CD14-positive monocyte (primary cell): ENCODE measurements around the gene SEMA6B. TPM values are rescaled to one million over a fixed set of nuclear protein-coding genes. Genes with fewer than 3 reads are reported as not detected.

Experiments
- DNase-seq, 3 donors: peaks; one replicate each; pipeline ENCODE4 v3.0.0-alpha.2; 2011 to 2022
- H2AFZ ChIP-seq: 2 replicates; pipeline ENCODE4 v1.6.0; 2012; ENCODE audit warnings: mild to moderate bottlenecking, low read depth, low read length, inconsistent platforms; ENCODE audit not compliant: insufficient read depth, poor library complexity, severe bottlenecking
- H3K27ac ChIP-seq, 2 donors: 1 replicate in 1 of 2; 2 replicates in 1 of 2; pipeline ENCODE4 v1.5.1; 2012 to 2013; ENCODE audit warnings: low read length in 2 of 2, control low read depth in 1 of 2, inconsistent platforms in 1 of 2, low read depth in 1 of 2, mild to moderate bottlenecking in 1 of 2
- H3K27me3 ChIP-seq, 2 donors: one replicate each; pipeline versions ENCODE4 v1.6.0 to v1.6.1; 2011 to 2013; ENCODE audit warnings: low read length in 2 of 2; ENCODE audit not compliant: control insufficient read depth in 2 of 2, insufficient read depth in 2 of 2
- H3K36me3 ChIP-seq, 2 donors: replicated peaks in 1 of 2; 1 replicate in 1 of 2; 2 replicates in 1 of 2; pipeline versions ENCODE4 v1.5.1 to v1.6.1; 2012 to 2013; ENCODE audit warnings: low read length in 2 of 2, control low read depth in 1 of 2, inconsistent platforms in 1 of 2, mild to moderate bottlenecking in 1 of 2; ENCODE audit not compliant: insufficient read depth in 2 of 2, control insufficient read depth in 1 of 2
- H3K4me1 ChIP-seq, 2 donors: 1 replicate in 1 of 2; 2 replicates in 1 of 2; pipeline versions ENCODE4 v1.5.1 to v1.6.1; 2012 to 2013; ENCODE audit warnings: low read length in 2 of 2, control low read depth in 1 of 2, inconsistent platforms in 1 of 2, mild to moderate bottlenecking in 1 of 2, moderate library complexity in 1 of 2; ENCODE audit not compliant: insufficient read depth in 2 of 2, control insufficient read depth in 1 of 2
- H3K4me2 ChIP-seq: replicated peaks from 2 replicates; pipeline ENCODE3; 2012; ENCODE audit warnings: low read length, moderate library complexity, mild to moderate bottlenecking; ENCODE audit not compliant: poor library complexity, severe bottlenecking; ENCODE audit errors: extremely low read depth
- H3K4me3 ChIP-seq, 3 experiments: fragments of 200-600 bp in 1 of 3; sonication (generic) in 1 of 3; replicated peaks in 1 of 3; 1 replicate in 2 of 3; 2 replicates in 1 of 3; pipeline ENCODE4 v1.5.1; 2011 to 2013; ENCODE audit warnings: low read length in 3 of 3, mild to moderate bottlenecking in 3 of 3, control low read depth in 2 of 3, low read depth in 2 of 3, inconsistent platforms in 1 of 3, moderate library complexity in 1 of 3
- H3K79me2 ChIP-seq: 2 replicates; pipeline ENCODE4 v1.6.0; 2012; ENCODE audit warnings: mild to moderate bottlenecking, control low read depth, inconsistent platforms, low read length, moderate library complexity; ENCODE audit not compliant: insufficient read depth
- H3K9ac ChIP-seq: 2 replicates; pipeline ENCODE4 v1.6.0; 2017; ENCODE audit warnings: low read length, mild to moderate bottlenecking; ENCODE audit not compliant: insufficient read depth, poor library complexity, severe bottlenecking
- H3K9me3 ChIP-seq, 2 donors: replicated peaks in 1 of 2; 1 replicate in 1 of 2; 2 replicates in 1 of 2; pipeline versions ENCODE4 v1.5.1 to v1.6.1; 2012 to 2013; ENCODE audit warnings: low read length in 2 of 2, control low read depth in 1 of 2; ENCODE audit not compliant: control insufficient read depth in 1 of 2, insufficient read depth in 1 of 2
- H4K20me1 ChIP-seq: 2 replicates; pipeline ENCODE4 v1.6.0; 2012; ENCODE audit warnings: mild to moderate bottlenecking, low read length, control low read depth, moderate library complexity; ENCODE audit not compliant: insufficient read depth
- H3K27ac Mint-ChIP-seq, 7 donors: one replicate each; pipeline ENCODE4 v1.8.0; 2020; ENCODE audit warnings: mild to moderate bottlenecking in 7 of 7, mixed read lengths in 7 of 7, moderate library complexity in 6 of 7, inconsistent platforms in 2 of 7
- H3K27me3 Mint-ChIP-seq, 3 donors: one replicate each; pipeline ENCODE4 v1.8.0; 2021 to 2022; ENCODE audit warnings: low read depth in 3 of 3, mild to moderate bottlenecking in 3 of 3, mixed read lengths in 3 of 3, moderate library complexity in 3 of 3, inconsistent platforms in 1 of 3
- H3K36me3 Mint-ChIP-seq, 2 donors: one replicate each; pipeline ENCODE4 v1.8.0; 2020; ENCODE audit warnings: mixed read lengths in 2 of 2, inconsistent platforms in 1 of 2, mild to moderate bottlenecking in 1 of 2
- H3K4me1 Mint-ChIP-seq: one replicate; pipeline ENCODE4 v1.8.0; 2020; ENCODE audit warnings: mild to moderate bottlenecking, mixed read lengths
- H3K4me3 Mint-ChIP-seq, 2 donors: one replicate each; pipeline ENCODE4 v1.8.0; 2020; ENCODE audit warnings: mild to moderate bottlenecking in 2 of 2, mixed read lengths in 2 of 2, moderate library complexity in 1 of 2
- H3K9me3 Mint-ChIP-seq, 7 donors: one replicate each; pipeline ENCODE4 v1.8.0; 2020 to 2022; ENCODE audit warnings: mixed read lengths in 7 of 7, mild to moderate bottlenecking in 6 of 7, moderate library complexity in 6 of 7, inconsistent platforms in 2 of 7
- CTCF ChIP-seq: fragments of 200-600 bp; IDR thresholded peaks from one replicate; pipeline ENCODE4 v1.8.0; 2022; ENCODE audit warnings: antibody characterized with exemption, mild to moderate bottlenecking
- WGBS: methylation state at CpG from one replicate; pipeline ENCODE4 v1.1.5; 2013; ENCODE audit warnings: missing lambda C conversion rate; ENCODE audit not compliant: insufficient coverage; 5-methylcytosine and 5-hydroxymethylcytosine counted together
- intact Hi-C, 2 donors: fragments of 100-400 bp; cut with micrococcal nuclease; formaldehyde crosslinking; loops; one replicate each; pipeline versions ENCODE4 v1.15.0 to v1.15.1; 2023
- polyA plus RNA-seq, 3 donors: library from polyadenylated mRNA; depleted of rRNA in 1 of 3; unstranded in 2 of 3; stranded (reverse) in 1 of 3; fragments of 300-500 nt in 2 of 3; fragments of >200 nt in 1 of 3; fragmentation: Illumina TruSeq in 2 of 3; gene quantifications; 1 replicate in 2 of 3; 2 replicates in 1 of 3; pipeline ENCODE4 v1.2.3, GENCODE V29; 2012 to 2021

Gene SEMA6B
- polyA plus RNA-seq, 3 donors = 0.12 to 1.6 (median 0.87) TPM

GRCh38 chr19:4515732-4516131 lies 43.8 kb downstream of the SEMA6B start:
- Mint-ChIP-seq H3K4me3 (no peak overlapping the region), H3K27me3 (peaks cover 0 to 10% (median 7%) of the 10 kb centered on the region in 3 donors), H3K36me3 (no peaks in the 10 kb centered on the region), H3K27ac (peak overlapping the region in 1 of 7 donors; percentile 20), H3K9me3 (peaks cover 0 to 2% (median 0%) of the 10 kb centered on the region in 7 donors), H3K4me1 (no peaks in the 10 kb centered on the region)
- no peaks in the 10 kb centered on the region for H4K20me1 ChIP-seq
- H3K79me2 ChIP-seq = no peaks in the 10 kb centered on the region
- no peak overlapping the region for H3K9ac ChIP-seq
- no peaks in the 10 kb centered on the region for H3K27me3 ChIP-seq
- H3K4me1 ChIP-seq = no peaks in the 10 kb centered on the region
- H3K4me2 ChIP-seq = no peak overlapping the region
- no peak overlapping the region for H3K27ac ChIP-seq
- intact Hi-C loops = no loop called here
- 100% methylated on average over 3 of the region's 5 CpGs for WGBS
- H3K36me3 ChIP-seq = no peaks in the 10 kb centered on the region
- no peak overlapping the region for H2AFZ ChIP-seq
- no peak for DNase-seq
- H3K4me3 ChIP-seq = no peak overlapping the region
- no peaks in the 10 kb centered on the region for H3K9me3 ChIP-seq
- no peak for TF ChIP-seq CTCF

- Histone ChIP-seq H3K79me2 (no peaks in the 10 kb centered on the region), H3K4me3 (no peak overlapping the region), H3K9ac (no peak overlapping the region), H3K4me2 (no peak overlapping the region), H3K4me1 (no peaks in the 10 kb centered on the region), H3K27me3 (no peaks in the 10 kb centered on the region), H3K36me3 (no peaks in the 10 kb centered on the region), H4K20me1 (no peaks in the 10 kb centered on the region), H3K27ac (no peak overlapping the region), H3K9me3 (no peaks in the 10 kb centered on the region), H2AFZ (no peak overlapping the region)
- peaks cover 3 to 10% (median 7%) of the 10 kb centered on the region in 3 donors for H3K27me3 Mint-ChIP-seq
- no peak for TF ChIP-seq CTCF
- no peaks in the 10 kb centered on the region for H3K4me1 Mint-ChIP-seq
- WGBS = 93% methylated on average over 17 of the region's 17 CpGs
- no peaks in the 10 kb centered on the region for H3K9me3 Mint-ChIP-seq
- intact Hi-C loops = no loop called here
- H3K27ac Mint-ChIP-seq = no peak overlapping the region
- no peak for DNase-seq
- H3K4me3 Mint-ChIP-seq = no peak overlapping the region
- H3K36me3 Mint-ChIP-seq = no peaks in the 10 kb centered on the region
Measured at GRCh38 chr19:4513248-4513647, 46.2 kb downstream of the SEMA6B start.
